Stimulated activated CD8-positive, alpha-beta memory T cell treated with anti-CD3 and anti-CD28 coated beads, Interleukin-12 subunit alpha, Interleukin-12 subunit beta, amount 100 ng/mL, for 24 hours (primary cell): Measurements from ENCODE around the gene RUBCNL.
"Not testable (repeated sequence)": the region's sequence is repeated elsewhere in the genome, so short reads cannot be mapped to it uniquely, and the experiment has no call there.

Experiments used
- DNase-seq: peaks from one replicate; pipeline ENCODE4 v3.0.0-alpha.2; 2020; ENCODE audit errors: extremely low read depth

The RUBCNL gene

DNA sequence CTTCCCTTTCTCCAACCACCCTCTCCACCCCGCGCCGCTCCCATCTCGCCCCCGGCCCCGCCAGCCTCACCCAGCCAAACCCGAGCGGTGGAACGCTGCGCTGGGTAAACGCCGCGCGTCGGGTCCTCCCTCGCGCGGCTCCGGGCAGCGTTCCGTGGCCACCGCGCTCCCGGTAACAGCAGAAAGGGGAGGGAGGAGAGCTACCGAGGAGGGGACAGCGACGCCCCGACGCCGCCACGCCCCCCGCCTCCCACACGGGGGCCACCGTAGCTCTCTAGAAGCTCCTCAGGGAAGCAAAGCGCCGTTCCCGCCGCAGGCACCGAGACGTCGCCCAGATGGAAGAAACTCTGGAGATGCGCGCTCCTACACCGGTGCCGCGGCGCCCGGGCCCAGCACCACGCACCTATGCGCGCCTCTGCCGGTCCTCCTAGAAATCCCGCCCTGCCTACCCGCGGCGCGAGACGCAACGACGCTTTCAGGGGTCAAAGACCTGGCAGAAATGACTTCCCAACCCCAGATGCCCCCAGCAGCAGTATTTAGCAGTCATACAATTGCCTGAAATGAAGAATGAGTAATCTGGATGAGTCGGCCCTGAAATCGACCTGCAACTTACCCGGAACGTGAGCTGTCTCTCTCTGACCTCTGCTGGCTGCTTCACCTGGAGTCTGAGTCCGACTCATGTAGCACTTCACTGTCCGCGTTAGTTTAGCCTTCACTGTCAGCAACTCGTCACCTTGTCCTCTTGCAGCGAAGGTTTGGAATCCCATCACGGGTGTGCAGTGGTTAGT lies at the start of gene RUBCNL:
Gene RUBCNL, minus strand, starts transcription at position 189 of the 788 bp plus-strand sequence. CDS start 14,777 bp downstream, outside the sequence.
- no peak for DNase-seq

DNA sequence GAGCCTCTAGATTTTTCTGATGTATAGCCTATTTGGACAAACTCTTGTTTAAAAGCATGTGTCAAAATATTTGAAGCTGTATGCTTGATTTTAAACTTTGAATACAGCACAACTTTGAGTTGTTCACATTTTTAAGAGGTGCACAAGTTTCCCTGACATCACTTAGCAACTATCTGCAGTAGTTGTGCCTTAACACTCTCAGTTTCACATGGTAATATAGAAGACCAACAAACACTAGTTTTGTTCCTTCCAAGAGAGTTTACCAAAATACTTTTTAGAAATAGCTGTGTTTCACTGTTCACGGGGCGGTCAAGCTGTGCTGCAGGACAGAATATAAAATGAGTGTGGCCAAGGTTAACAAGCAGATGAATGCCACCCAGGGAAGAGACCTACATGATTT lies 42.5 kb upstream of the RUBCNL start:
- DNase-seq: not testable (repeated sequence)

GRCh38 chr13:46405457-46405856 lies 18.4 kb upstream of the RUBCNL start:
- DNase-seq: no peak

DNA sequence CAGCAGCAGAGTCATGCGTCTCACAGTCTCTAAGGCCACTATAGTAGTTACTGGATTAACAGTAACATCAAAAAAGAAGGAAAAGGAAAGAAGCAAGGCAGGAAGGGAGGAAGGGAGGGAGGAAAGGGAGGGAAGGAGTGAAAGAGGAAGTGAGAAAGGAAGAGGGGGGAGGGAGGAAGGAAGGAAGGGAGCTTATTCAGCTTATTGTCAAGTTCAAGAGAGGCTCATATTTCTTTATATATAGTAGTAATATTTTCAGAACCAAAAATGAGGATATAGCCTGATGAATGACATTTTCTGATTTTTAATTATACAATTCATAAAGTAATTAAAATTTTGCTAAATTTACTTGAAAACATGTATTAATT lies 17.7 kb upstream of the RUBCNL start:
- no peak for DNase-seq

GRCh38 chr13:46403851-46404732 lies 17.0 kb upstream of the RUBCNL start:
- DNase-seq: no peak

GRCh38 chr13:46402178-46402577 lies 15.1 kb upstream of the RUBCNL start:
- no peak for DNase-seq

DNA sequence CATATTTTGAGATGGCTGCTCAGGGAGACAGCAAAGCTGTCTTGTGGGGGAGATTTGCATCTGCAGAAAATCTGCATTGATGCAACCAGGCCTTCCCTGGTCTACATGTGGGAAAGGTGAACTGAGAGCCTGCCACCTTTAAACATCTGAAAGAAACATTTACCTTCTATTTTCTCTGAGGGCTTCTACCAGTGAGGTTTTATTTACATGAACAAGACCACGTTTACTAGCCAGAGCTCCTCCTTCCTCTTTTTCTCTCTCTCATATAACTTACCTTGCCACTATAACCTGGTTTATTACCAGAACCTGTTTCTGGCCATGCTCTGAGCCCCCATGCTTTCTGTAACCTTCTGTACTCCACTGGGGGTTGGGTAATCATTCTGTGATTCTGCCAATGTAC lies 14.4 kb upstream of the RUBCNL start:
- DNase-seq: no peak

DNA sequence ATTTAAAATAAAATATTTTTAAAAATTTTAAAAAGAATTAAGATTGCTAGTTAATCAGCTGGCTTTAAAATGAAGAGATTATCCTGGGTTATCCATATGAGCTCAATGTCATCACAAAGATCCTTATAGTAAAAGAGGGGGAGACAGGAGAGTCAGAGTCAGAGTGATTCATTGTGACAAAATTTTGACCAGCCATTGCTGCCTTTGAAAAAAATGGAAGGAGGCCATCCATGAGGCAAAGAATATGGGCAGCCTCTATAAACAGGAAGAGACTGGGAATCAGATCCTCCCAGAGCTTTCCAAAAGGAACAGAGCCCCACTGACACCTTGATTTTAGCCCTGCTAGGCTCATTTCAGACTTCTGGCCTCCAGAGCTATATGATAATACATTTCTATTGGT lies 9.3 kb upstream of the RUBCNL start:
- no peak for DNase-seq

- DNase-seq: no peak
Measured at GRCh38 chr13:46392967-46393366, 5.9 kb upstream of the RUBCNL start.

DNA sequence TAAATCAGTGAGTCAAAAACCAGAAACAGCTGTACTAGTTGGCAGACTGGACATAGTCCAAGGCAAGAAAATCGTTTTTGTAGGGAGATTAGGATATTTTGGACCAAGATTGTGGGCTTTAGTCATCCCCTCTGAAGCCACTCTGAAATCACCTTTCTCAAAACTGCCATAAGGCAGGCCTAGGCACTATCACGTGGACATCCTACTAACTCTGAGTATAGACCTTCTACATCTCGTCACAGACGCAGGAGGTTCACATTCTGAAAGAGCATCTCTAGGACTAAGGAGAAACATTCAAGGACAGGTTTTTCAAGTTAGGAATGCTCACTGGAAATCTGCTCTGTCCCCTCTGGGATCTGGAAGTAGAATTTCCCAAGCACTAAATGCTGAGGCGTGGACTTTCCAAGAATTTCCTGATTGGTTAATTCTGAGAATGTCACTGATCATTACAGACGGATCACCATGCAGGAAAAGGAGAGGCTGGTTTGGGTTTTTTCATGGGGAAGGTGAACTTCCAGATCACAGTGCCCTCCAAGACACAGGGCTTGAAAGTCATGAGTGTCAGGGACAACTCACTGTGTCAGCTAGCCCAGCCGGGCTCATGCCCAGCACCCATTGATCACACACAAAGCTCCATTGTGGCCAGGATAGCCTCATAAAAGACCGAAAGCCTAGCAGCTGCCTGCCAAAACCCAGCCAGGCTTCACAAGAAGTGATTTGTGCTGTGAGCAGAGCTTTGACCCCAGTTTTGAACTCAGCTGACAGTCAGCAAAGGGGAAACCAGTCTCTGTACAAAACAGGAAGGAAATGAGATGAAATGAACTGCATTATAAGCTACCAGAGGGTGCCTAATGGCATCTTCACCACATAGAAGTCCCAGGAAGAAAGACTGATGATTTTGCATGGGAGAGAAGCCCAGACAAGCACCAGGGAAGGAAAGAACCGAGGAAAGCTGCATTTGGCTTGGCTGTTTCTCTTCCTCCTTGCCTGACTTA lies 2.7 kb upstream of the RUBCNL start:
- no peak for DNase-seq

DNA sequence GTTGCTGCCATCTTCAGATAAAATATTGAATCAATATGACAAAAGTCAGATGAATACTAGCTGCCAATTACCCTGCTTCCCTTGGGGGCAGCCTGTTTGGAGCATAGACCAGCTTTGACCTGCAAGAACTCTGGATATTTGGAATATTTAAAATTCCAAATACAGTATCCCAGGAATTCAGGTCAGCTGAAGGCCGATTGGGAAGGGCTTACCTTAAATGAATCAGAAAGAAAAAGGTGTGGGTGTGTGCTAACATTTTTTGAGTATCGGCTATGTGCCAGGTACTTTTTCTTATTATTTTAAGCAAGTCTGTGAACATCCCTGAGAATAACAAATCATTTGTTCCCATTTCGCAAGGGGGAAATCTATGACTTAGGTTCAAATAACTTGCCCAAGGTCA lies 1.8 kb upstream of the RUBCNL start:
- DNase-seq: no peak

- no peak for DNase-seq
Measured at GRCh38 chr13:46388308-46388707, 1.3 kb upstream of the RUBCNL start.

GRCh38 chr13:46386392-46387063 lies 524 bp downstream of the RUBCNL start:
- no peak for DNase-seq

DNA sequence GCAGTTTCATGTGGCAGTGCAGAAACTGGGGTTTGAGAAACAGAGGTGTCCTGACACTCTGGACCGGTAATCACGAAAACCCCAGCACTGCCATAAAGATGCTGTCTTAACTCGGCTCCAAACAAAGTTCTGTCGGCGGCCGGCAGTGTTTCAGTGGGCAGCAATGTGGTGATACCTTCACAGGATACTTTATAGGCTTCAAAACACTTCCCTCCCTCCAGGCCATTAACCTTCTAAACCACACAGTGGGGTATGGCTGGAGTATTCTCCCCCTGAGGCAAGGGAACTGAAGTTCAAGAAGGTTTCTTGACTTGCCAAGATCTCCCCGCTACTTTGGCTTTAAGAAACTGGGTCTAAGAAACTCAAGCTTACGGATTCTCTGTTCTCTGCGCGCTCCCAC lies 1.1 kb downstream of the RUBCNL start:
- DNase-seq: no peak

- no peak for DNase-seq
Measured at GRCh38 chr13:46383383-46383782, 3.7 kb downstream of the RUBCNL start.

- no peak for DNase-seq
Measured at GRCh38 chr13:46382224-46382623, 4.8 kb downstream of the RUBCNL start.

DNA sequence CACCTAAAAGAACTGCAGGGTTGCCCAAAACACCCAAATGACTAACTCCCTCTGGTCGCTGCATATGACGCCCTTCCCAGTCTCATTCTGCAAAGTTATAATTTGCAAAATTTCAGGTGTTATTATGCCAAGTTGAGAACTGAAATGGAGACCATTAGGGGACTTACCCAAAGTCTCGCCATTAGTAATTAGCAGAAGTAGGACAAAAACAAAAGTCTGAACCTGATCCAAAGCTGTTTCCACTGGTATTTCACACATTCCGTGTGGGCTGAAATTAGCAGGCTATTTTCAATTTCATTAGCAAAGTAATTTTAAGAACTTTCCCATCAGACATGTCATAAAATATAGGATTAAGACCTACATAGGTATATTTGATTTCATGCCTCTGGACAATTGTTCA lies 6.8 kb downstream of the RUBCNL start:
- no peak for DNase-seq

- no peak for DNase-seq
Measured at GRCh38 chr13:46379611-46380010, 7.4 kb downstream of the RUBCNL start.

GRCh38 chr13:46378411-46378810 lies 8.6 kb downstream of the RUBCNL start:
- no peak for DNase-seq

DNA sequence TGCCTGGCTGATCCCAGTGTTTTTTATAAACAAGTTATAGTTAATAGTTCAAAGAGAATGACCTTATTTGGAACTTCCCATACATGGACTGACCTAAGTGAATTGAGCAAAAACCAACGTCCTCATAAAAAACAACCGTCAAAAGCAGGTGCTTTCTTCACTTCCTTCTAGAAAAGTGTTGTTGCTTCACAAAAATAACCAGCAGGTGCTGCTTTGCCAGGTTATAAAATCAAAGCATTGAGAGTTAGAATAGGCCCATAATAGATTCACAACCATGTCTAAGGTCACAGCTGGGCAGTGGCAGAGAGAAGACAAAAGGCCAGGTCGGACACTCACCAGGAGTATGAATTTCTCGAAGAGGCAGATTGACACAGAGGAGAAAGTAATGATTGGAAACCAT lies 9.5 kb downstream of the RUBCNL start:
- no peak for DNase-seq

DNA sequence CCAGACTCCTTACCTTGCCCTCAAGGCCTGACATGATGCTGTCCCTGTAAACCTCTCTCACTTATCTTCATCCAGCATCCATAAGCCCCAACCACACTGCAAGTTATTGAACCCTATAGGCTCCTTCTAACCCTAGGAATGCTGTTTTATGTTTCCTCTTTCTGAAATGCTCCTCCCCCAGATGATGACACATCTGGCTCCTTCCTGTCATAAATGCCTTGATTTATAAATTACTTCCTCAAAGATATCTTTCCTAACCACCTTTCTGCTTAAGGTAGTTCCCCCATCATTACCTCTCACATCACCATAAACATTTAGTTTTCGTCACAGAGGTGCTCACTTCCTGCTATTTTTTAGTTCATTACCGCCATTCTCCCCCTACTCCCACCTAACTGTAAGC lies 12.3 kb downstream of the RUBCNL start:
- no peak for DNase-seq
